H9 (cell line): Measurements from ENCODE around the gene SEZ6. TPM values are rescaled to one million over a fixed set of nuclear protein-coding genes. Genes with fewer than 3 reads are reported as not detected.

Source experiments
- DNase-seq: peaks from one replicate; pipeline ENCODE4 v3.0.0-alpha.2; 2017
- H2AFZ ChIP-seq: one replicate; pipeline ENCODE4 v1.6.1; 2013; ENCODE audit warnings: mild to moderate bottlenecking, low read length, control low read depth, moderate library complexity
- H2AK5ac ChIP-seq: 2 replicates; pipeline ENCODE4 v1.6.1; 2013; ENCODE audit warnings: low read length, control low read depth, mixed read lengths; ENCODE audit not compliant: insufficient read length
- H2BK120ac ChIP-seq: one replicate; pipeline ENCODE4 v1.6.1; 2013; ENCODE audit warnings: low read depth, mild to moderate bottlenecking, low read length, control low read depth, inconsistent platforms; ENCODE audit not compliant: poor library complexity, severe bottlenecking
- H2BK12ac ChIP-seq: 2 replicates; pipeline ENCODE4 v1.6.1; 2013; ENCODE audit warnings: low read length, control low read depth, mixed read lengths, low read depth; ENCODE audit not compliant: insufficient read length
- H2BK15ac ChIP-seq: 2 replicates; pipeline ENCODE4 v1.6.1; 2013; ENCODE audit warnings: low read depth, low read length, control low read depth
- H2BK20ac ChIP-seq: one replicate; pipeline ENCODE4 v1.6.1; 2013; ENCODE audit warnings: low read depth, mild to moderate bottlenecking, low read length, control low read depth, inconsistent platforms; ENCODE audit not compliant: poor library complexity, severe bottlenecking
- H2BK5ac ChIP-seq: 2 replicates; pipeline ENCODE4 v1.6.1; 2013; ENCODE audit warnings: low read length, control low read depth, mixed read lengths; ENCODE audit not compliant: insufficient read length
- H3K14ac ChIP-seq: 2 replicates; pipeline ENCODE4 v1.6.1; 2013; ENCODE audit warnings: low read length, control low read depth; ENCODE audit not compliant: insufficient read depth
- H3K18ac ChIP-seq: 2 replicates; pipeline ENCODE4 v1.6.1; 2013; ENCODE audit warnings: low read depth, mild to moderate bottlenecking, mixed read lengths, low read length, control low read depth; ENCODE audit not compliant: insufficient read length
- H3K23ac ChIP-seq: 2 replicates; pipeline ENCODE4 v1.6.1; 2013; ENCODE audit warnings: low read length, control low read depth, mixed read lengths, low read depth; ENCODE audit not compliant: insufficient read length
- H3K23me2 ChIP-seq: 2 replicates; pipeline ENCODE4 v1.6.1; 2013; ENCODE audit warnings: low read depth, mild to moderate bottlenecking, mixed read lengths, low read length, control low read depth; ENCODE audit not compliant: insufficient read length, poor library complexity, severe bottlenecking
- H3K27ac ChIP-seq: 2 replicates; pipeline ENCODE4 v1.5.1; 2013; ENCODE audit warnings: low read length, control low read depth, mixed read lengths, low read depth; ENCODE audit not compliant: insufficient read length
- H3K27me3 ChIP-seq: 2 replicates; pipeline ENCODE4 v1.6.1; 2013; ENCODE audit warnings: low read length, control low read depth, inconsistent platforms; ENCODE audit not compliant: insufficient read depth
- H3K4ac ChIP-seq: 2 replicates; pipeline ENCODE4 v1.6.1; 2013; ENCODE audit warnings: low read depth, mild to moderate bottlenecking, control low read depth, inconsistent platforms, low read length, moderate library complexity
- H3K4me1 ChIP-seq: 2 replicates; pipeline ENCODE4 v1.6.1; 2013; ENCODE audit warnings: low read length, control low read depth, inconsistent platforms; ENCODE audit not compliant: insufficient read depth
- H3K4me2 ChIP-seq: 2 replicates; pipeline ENCODE4 v1.6.1; 2013; ENCODE audit warnings: low read length, control low read depth, mixed read lengths; ENCODE audit not compliant: insufficient read length, insufficient read depth
- H3K56ac ChIP-seq: 2 replicates; pipeline ENCODE4 v1.6.1; 2013; ENCODE audit warnings: low read depth, mild to moderate bottlenecking, mixed read lengths, low read length, control low read depth; ENCODE audit not compliant: insufficient read length
- H3K79me1 ChIP-seq: 2 replicates; pipeline ENCODE4 v1.6.1; 2013; ENCODE audit warnings: low read depth, mild to moderate bottlenecking, moderate library complexity, low read length, control low read depth, inconsistent platforms; ENCODE audit not compliant: insufficient read depth, poor library complexity, severe bottlenecking
- H3K79me2 ChIP-seq: 2 replicates; pipeline ENCODE4 v1.6.1; 2013; ENCODE audit warnings: low read length, control low read depth, inconsistent platforms; ENCODE audit not compliant: insufficient read depth
- H3K9ac ChIP-seq: 2 replicates; pipeline ENCODE4 v1.6.1; 2013; ENCODE audit warnings: low read length, control low read depth, mixed read lengths; ENCODE audit not compliant: insufficient read length; ENCODE audit errors: extremely low read depth
- H3K9me3 ChIP-seq: one replicate; pipeline ENCODE4 v1.6.1; 2013; ENCODE audit warnings: low read depth, low read length, inconsistent platforms; ENCODE audit not compliant: control insufficient read depth
- H3T11ph ChIP-seq: one replicate; pipeline ENCODE4 v1.6.1; 2013; ENCODE audit warnings: mild to moderate bottlenecking, low read length, control low read depth, inconsistent platforms
- H4K20me1 ChIP-seq: one replicate; pipeline ENCODE4 v1.6.1; 2013; ENCODE audit not compliant: control insufficient read depth, insufficient read length, insufficient read depth
- H4K5ac ChIP-seq: 2 replicates; pipeline ENCODE4 v1.6.1; 2013; ENCODE audit warnings: low read depth, mild to moderate bottlenecking, mixed read lengths, low read length, control low read depth; ENCODE audit not compliant: insufficient read length
- H4K8ac ChIP-seq: replicated peaks from 2 replicates; pipeline ENCODE4 v1.6.1; 2013; ENCODE audit warnings: low read length, control low read depth, mixed read lengths, low read depth; ENCODE audit not compliant: insufficient read length
- H4K91ac ChIP-seq: 2 replicates; pipeline ENCODE4 v1.6.1; 2013; ENCODE audit warnings: low read depth, mild to moderate bottlenecking, moderate library complexity, mixed read lengths, low read length, control low read depth; ENCODE audit not compliant: insufficient read length
- H3K27ac Mint-ChIP-seq, 3 experiments: 2 replicates in 2 of 3; 3 replicates in 1 of 3; pipeline ENCODE4 v1.8.0; 2020 to 2021; ENCODE audit warnings: mixed read lengths in 3 of 3, mild to moderate bottlenecking in 1 of 3, moderate library complexity in 1 of 3
- H3K27me3 Mint-ChIP-seq: 2 replicates; pipeline ENCODE4 v1.8.0; 2021; ENCODE audit warnings: low read depth, mild to moderate bottlenecking, moderate library complexity, mixed read lengths
- H3K36me3 Mint-ChIP-seq, 3 experiments: 2 replicates in 2 of 3; 3 replicates in 1 of 3; pipeline ENCODE4 v1.8.0; 2020 to 2021; ENCODE audit warnings: low read depth in 3 of 3, mixed read lengths in 3 of 3; ENCODE audit not compliant: insufficient read depth in 1 of 3
- H3K4me1 Mint-ChIP-seq, 2 experiments: 2 replicates each; pipeline ENCODE4 v1.8.0; 2020; ENCODE audit warnings: mixed read lengths in 2 of 2
- H3K4me3 Mint-ChIP-seq, 2 experiments: 2 replicates in 1 of 2; 3 replicates in 1 of 2; pipeline ENCODE4 v1.8.0; 2020 to 2021; ENCODE audit warnings: mild to moderate bottlenecking in 2 of 2, mixed read lengths in 2 of 2, moderate library complexity in 1 of 2
- H3K9me3 Mint-ChIP-seq, 2 experiments: 2 replicates in 1 of 2; 3 replicates in 1 of 2; pipeline ENCODE4 v1.8.0; 2020; ENCODE audit warnings: mild to moderate bottlenecking in 2 of 2, mixed read lengths in 2 of 2, moderate library complexity in 1 of 2
- WGBS: extraction: QIAGEN DNeasy Blood & Tissue Kit; methylation state at CpG from one replicate; pipeline ENCODE4 v1.1.7; 2013; ENCODE audit warnings: missing lambda C conversion rate, low lambda C conversion rate, mixed read lengths; ENCODE audit not compliant: insufficient read length; ENCODE audit errors: extremely low coverage; 5-methylcytosine and 5-hydroxymethylcytosine counted together
- total RNA-seq: library from RNA; stranded (reverse); gene quantifications from 2 replicates; pipeline ENCODE4 v1.2.1, GENCODE V29; 2021
- TF ChIP-seq, protein P1 (sequence below): fragments of 200-600 bp; sonication (generic); conservative IDR thresholded peaks from 3 replicates; pipeline ENCODE4 v1.8.0; 2021; ENCODE audit warnings: antibody characterized with exemption, mild to moderate bottlenecking

The SEZ6 gene
- total RNA-seq, 1 experiment from 2014 or later = 1.8 TPM

DNA sequence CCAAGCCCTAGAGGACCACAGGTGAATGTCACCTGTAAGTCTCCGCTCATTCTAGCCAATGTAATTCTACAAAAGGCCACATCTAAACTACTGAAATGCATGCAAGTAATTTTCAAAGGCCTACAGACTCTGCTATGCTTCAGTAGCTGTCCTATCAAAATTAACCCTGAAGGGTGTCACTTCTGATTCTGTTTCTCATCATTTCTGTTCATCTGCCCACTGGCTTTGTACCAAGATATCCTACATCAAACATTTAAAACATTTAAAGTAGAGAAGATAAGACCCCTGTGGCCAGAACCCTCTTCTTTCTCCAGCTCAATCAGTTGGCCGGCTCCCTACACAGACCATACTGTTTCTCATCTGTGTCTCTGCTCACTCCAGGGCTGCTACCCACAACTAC, 76.0 kb downstream of the SEZ6 start:
- TF ChIP-seq, protein P1, sequence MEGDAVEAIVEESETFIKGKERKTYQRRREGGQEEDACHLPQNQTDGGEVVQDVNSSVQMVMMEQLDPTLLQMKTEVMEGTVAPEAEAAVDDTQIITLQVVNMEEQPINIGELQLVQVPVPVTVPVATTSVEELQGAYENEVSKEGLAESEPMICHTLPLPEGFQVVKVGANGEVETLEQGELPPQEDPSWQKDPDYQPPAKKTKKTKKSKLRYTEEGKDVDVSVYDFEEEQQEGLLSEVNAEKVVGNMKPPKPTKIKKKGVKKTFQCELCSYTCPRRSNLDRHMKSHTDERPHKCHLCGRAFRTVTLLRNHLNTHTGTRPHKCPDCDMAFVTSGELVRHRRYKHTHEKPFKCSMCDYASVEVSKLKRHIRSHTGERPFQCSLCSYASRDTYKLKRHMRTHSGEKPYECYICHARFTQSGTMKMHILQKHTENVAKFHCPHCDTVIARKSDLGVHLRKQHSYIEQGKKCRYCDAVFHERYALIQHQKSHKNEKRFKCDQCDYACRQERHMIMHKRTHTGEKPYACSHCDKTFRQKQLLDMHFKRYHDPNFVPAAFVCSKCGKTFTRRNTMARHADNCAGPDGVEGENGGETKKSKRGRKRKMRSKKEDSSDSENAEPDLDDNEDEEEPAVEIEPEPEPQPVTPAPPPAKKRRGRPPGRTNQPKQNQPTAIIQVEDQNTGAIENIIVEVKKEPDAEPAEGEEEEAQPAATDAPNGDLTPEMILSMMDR = no peak
- Mint-ChIP-seq H3K4me3 (no peak overlapping the region), H3K9me3 (no peaks in the 10 kb centered on the region), H3K27me3 (no peaks in the 10 kb centered on the region), H3K4me1 (peaks cover 4 to 6% of the 10 kb centered on the region in 2 experiments; a peak in 3 of 4 replicates), H3K27ac (peak overlapping the region; percentile 15 to 79 (median 42); a peak in 5 of 7 replicates), H3K36me3 (peaks cover 14 to 38% (median 32%) of the 10 kb centered on the region in 3 experiments; a peak in 6 of 7 replicates)
- H4K5ac ChIP-seq = no peak overlapping the region
- H2AFZ ChIP-seq = no peak overlapping the region
- no peak overlapping the region for H3K27ac ChIP-seq
- no peaks in the 10 kb centered on the region for H4K20me1 ChIP-seq
- no peak overlapping the region for H4K91ac ChIP-seq
- no peak overlapping the region for H3K4me2 ChIP-seq
- no peak overlapping the region for H2BK15ac ChIP-seq
- no peaks in the 10 kb centered on the region for H3K4me1 ChIP-seq
- no peaks in the 10 kb centered on the region for H3K9me3 ChIP-seq
- no peaks in the 10 kb centered on the region for H3K23me2 ChIP-seq
- H2BK5ac ChIP-seq = no peak overlapping the region
- no peak overlapping the region for H3K18ac ChIP-seq
- no peak overlapping the region for H2BK120ac ChIP-seq
- H3K27me3 ChIP-seq = no peaks in the 10 kb centered on the region
- H3K79me2 ChIP-seq = peaks cover 27% of the 10 kb centered on the region; the same call in 1 of the 2 replicates
- H3K56ac ChIP-seq = no peak overlapping the region
- H3K4ac ChIP-seq = no peak overlapping the region
- H3K79me1 ChIP-seq = peaks cover 28% of the 10 kb centered on the region
- H2BK20ac ChIP-seq = no peak overlapping the region
- no peak overlapping the region for H3K9ac ChIP-seq
- H3K23ac ChIP-seq = no peak overlapping the region
- no peak overlapping the region for H3T11ph ChIP-seq
- DNase-seq = no peak
- no peak overlapping the region for H4K8ac ChIP-seq
- no CpG with 5 or more reads among the region's 2 CpGs for WGBS
- H2AK5ac ChIP-seq = no peak overlapping the region
- H2BK12ac ChIP-seq = no peak overlapping the region
- no peak overlapping the region for H3K14ac ChIP-seq
